Measurements from ENCODE around the gene NLE1.

GRCh38 chr17:35132099-35132498 is 10.0 kb downstream of the NLE1 start:
- TF ChIP-seq BHLHE40 (IDR thresholded peaks at IDR 0.05; ENCODE audit: borderline replicate concordance) (no peak), SP1 (IDR thresholded peaks at IDR 0.05) (no peak), FOXM1 (IDR thresholded peaks at IDR 0.05; ENCODE audit: borderline replicate concordance) (no peak), FOXK2 (IDR thresholded peaks at IDR 0.05) (no peak)

Measured in HEK293T (cell line).